GM04503 (cell line): ENCODE measurements around the gene SEPTIN1.

ENCODE experiments used
- DNase-seq: peaks from one replicate; pipeline ENCODE4 v3.0.0-alpha.2; 2012; ENCODE audit warnings: low read depth

Gene SEPTIN1

DNA sequence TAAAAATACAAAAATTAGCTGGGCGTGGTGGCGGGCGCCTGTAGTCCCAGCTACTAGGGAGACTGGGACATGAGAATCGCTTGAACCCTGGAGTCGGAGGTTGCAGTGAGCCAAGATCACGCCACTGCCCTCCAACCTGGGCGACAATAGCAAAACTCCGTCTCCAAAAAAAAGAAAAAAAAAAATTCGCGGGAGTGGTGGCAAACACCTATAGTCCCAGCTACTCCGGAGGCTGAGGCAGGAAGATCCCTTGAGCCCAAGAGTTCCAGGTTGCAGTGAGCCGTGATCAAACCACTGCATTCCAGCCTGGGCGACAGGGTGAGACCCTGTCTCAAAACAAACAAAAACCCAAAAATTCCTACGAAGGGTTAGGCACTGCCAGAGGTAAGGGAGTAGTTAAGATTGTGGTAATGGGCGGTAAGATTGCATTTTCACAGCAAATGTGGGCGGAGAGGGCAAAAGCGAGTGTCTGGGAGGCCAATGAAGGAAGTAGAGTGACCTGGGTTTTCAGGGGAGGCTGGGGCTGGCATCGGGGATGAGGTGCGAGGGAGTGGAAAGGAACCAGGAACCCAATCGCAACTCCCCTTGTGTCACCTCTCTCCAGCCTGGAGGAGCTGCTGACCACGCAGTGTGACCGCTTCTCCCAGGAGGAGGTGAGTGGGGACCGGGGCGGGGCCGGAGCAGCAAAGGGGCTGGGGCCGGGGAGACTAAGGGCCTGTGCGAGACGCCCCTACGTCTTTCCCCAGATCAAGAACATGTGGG lies 5.1 kb downstream of the SEPTIN1 start:
- DNase-seq = no peak

GRCh38 chr16:30376461-30376902 lies 5.9 kb downstream of the SEPTIN1 start:
- no peak for DNase-seq

DNA sequence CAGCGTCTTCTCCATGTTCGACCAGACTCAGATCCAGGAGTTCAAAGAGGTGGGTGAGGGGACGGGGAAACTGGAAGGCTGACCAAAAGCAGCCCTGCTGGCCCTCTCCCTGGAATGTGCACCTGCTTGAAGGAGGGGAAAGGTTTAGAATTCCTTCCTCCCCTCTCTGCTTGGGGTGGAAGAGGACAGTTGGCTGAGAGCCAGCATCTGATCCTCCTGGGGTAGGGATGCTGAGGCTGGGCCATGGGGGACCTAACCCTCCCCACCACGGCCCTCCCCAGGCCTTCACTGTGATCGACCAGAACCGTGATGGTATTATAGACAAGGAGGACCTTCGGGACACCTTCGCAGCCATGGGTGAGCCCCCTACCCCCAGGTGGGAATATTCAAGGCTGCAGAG lies 6.5 kb downstream of the SEPTIN1 start:
- DNase-seq = no peak

GRCh38 chr16:30374538-30374937 lies 7.8 kb downstream of the SEPTIN1 start, which contains the start of gene MYL11:
Gene MYL11, plus strand, starts transcription at chr16:30374802. Its CDS starts 56 bp downstream, at chr16:30374858.
- DNase-seq = no peak

GRCh38 chr16:30372725-30373124 lies 9.6 kb downstream of the SEPTIN1 start:
- no peak for DNase-seq

DNA sequence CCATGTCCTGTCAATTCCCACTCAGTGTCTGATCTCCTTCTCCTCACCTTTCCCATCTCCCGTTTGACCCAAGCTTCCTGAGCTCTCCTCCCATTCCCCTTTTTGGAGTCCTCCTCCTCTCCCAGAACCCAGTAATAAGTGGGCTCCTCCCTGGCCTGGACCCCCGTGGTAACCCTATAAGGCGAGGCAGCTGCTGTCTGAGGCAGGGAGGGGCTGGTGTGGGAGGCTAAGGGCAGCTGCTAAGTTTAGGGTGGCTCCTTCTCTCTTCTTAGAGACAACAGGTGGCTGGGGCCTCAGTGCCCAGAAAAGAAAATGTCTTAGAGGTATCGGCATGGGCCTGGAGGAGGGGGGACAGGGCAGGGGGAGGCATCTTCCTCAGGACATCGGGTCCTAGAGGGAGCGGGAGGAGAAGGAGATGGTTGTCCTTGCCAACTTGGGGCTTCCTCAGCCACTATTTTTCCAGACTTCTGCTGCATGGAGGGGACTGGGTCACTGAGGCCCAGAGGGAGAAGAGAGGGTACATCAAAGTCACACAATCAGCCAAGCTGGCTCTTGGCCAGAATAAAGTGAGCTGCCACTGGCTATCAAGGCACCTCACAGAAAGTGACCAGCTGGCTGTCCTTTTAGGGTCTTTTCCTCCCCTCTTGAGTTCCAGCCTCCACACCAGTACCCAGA lies 10.2 kb downstream of the SEPTIN1 start:
- DNase-seq = no peak

- DNase-seq = no peak
These were observed 11.0 kb downstream of the SEPTIN1 start for GRCh38 chr16:30371248-30371816.

GRCh38 chr16:30370456-30371247 lies 11.7 kb downstream of the SEPTIN1 start, which contains the start of gene TBC1D10B:
Gene TBC1D10B, minus strand, starts transcription at chr16:30370494. Its CDS starts 311 bp downstream, at chr16:30370183.
- peak; percentile 100 for DNase-seq

GRCh38 chr16:30369938-30370455 lies 12.4 kb downstream of the SEPTIN1 start:
- DNase-seq = no peak

DNA sequence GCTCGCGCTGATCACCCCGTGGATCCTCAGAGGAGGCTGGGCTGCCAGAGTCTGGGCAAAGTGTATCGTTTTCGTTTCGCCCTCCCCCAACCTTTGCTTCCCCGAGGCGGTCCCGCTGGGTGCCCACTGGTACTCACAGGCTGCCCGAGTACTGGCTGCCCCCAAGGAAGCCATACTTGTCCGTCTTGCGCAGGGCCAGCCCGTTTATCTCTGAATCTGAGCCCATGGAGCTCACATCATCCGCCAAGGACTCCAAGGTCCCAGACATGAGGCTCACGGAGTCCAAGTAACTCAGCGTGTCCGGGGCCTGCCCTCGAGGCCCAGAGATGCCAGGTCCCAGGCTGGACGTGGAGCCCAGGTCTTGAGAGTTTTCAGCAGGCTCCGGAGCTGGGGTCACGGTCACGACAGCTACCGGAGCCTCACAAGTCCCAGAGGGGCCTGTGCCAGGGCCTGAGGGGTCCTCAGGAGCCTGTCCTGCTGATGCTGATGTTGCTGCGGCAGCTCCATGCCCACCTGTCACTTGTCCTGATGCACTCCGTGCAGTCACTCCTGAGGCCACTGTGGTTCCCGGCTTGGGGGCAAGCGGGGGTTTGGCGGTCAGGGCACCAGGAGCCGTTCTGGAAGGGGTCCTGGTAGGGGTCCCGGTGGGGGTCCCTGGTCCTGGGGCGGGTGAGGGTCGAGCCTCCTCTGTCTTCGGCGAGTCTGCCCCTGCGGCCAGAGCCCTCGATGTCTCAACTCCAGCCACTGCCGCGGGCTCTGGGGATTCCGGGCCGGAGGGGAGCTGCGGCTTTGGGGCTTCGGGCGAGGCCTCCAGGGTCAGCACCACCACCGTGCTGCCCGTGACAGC lies 13.0 kb downstream of the SEPTIN1 start:
- DNase-seq = no peak

DNA sequence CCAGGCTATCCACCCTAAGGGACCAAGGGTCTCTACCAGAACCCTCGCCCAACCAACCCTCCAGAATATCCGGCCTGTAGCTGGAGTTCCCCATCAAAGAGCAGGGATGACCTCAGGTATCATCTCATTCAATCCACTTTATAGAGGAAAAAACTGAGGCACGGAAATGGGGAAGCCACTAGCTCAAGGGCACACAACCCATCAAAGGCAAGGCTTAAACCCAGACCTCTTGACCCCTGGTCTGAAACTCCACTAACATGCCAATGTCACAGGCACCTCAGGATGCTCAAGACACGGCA lies 13.6 kb downstream of the SEPTIN1 start:
- no peak for DNase-seq

- no peak for DNase-seq
These were observed 14.1 kb downstream of the SEPTIN1 start for GRCh38 chr16:30368122-30368791.

DNA sequence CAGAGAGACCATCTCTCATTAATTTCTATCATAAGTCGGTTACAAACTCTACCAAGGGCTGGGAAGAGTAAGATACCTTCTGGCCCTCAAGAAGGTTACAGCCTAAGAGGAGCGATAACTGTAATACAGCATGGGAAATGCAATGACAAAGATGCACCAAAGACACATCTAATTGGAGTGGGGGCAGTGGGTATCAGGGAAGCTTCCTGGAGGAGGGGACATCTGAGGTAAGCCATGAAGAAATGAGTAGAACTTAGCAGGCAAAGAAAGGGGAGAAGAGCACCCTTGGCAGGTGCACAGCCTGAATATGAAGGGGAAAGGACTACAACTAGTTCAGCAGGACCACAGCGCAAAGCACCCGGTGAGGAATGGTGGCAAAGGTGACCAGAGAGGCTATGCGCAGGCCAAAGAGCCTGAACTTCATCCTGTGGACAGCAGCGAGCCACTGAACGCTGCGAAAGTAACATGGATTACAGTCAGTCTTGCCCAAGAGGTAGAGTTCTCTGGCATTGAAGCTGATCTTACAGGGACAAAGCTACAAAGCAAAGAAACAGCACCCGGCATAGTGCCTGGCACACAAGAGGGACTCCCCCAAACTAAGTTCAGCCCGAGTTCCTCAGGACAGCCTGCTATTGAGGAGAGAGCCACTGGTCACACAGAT lies 14.9 kb downstream of the SEPTIN1 start:
- DNase-seq = no peak

DNA sequence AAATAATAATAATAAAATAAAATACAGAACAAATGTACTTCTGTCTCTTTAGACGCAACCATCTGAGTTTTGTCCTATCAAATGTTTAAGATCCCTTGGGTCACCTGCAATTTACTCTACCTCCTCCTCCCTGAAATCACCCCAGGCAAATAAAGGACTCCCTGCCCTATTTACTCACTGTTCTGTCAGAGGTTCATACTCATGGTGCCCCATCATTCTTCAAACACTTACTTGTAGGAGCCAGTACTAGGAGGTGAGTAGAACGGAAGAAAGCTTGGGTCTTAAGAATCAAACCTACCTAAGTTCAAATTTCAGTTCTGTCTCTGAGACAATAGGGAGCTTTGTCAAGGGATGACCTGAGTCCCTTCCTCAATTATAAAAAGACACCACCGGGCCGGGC lies 15.8 kb downstream of the SEPTIN1 start:
- no peak for DNase-seq

GRCh38 chr16:30365200-30365599 lies 17.2 kb downstream of the SEPTIN1 start:
- no peak for DNase-seq

DNA sequence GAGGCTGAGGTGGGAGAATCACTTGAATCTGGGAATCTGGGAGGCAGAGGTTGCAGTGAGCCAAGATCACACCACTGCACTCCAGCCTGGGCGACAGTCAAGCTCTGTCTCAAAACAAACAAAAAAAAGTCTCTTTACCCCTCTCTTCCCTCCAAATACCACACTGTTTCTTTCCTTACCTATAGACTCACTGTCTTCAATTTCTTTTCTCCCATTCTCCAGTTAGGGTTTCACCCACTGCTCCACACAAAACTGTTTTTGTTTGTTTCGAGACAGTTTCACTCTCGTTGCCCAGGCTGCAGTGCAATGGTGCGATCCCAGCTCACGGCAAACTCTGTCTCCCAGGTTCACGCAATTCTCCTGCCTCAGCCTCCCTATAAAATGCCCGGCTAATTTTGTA lies 21.2 kb downstream of the SEPTIN1 start:
- no peak for DNase-seq

DNA sequence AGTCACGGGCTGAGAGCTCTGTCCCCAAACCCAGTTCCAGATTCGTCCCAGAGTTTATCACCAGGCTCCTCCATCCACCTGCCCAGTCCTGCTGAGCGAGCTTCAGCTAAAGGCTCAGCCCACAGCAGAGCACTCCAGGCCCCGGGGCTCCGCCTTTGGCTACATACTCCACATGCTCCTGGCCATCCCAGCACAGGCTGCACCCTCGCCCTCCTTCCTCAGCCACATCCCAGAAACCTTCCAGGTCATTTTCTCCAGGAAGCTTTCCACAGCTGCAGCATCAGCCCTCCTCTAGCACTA lies 22.5 kb downstream of the SEPTIN1 start:
- no peak for DNase-seq

- DNase-seq = no peak
These were observed 23.1 kb downstream of the SEPTIN1 start for GRCh38 chr16:30358990-30359870.

- DNase-seq = no peak
These were observed 23.8 kb downstream of the SEPTIN1 start for GRCh38 chr16:30358577-30358936.
